T-helper 1 cell treated with Interleukin-12 subunit alpha and Interleukin-12 subunit beta and Interleukin-4 antibody, amounts not matched to agents 30 μg/mL and 1 μg/mL, for 36 hours (primary cell): ENCODE measurements around the gene PIK3R4.

Experiments used
- H3K27ac Mint-ChIP-seq: one replicate; pipeline ENCODE4 v1.8.0; 2021; ENCODE audit warnings: mild to moderate bottlenecking, mixed read lengths
- H3K27me3 Mint-ChIP-seq: one replicate; pipeline ENCODE4 v1.8.0; 2021; ENCODE audit warnings: low read depth, mixed read lengths
- H3K36me3 Mint-ChIP-seq: one replicate; pipeline ENCODE4 v1.8.0; 2021; ENCODE audit warnings: low read depth, mixed read lengths
- H3K4me1 Mint-ChIP-seq: one replicate; pipeline ENCODE4 v1.8.0; 2021; ENCODE audit warnings: low read depth, mixed read lengths
- H3K4me3 Mint-ChIP-seq: one replicate; pipeline ENCODE4 v1.8.0; 2021; ENCODE audit warnings: mild to moderate bottlenecking, moderate library complexity, mixed read lengths
- H3K9me3 Mint-ChIP-seq: one replicate; pipeline ENCODE4 v1.8.0; 2021; ENCODE audit warnings: mixed read lengths

PIK3R4 gene

GRCh38 chr3:130656627-130657026 lies 90.0 kb downstream of the PIK3R4 start:
- no peaks in the 10 kb centered on the region for H3K36me3 Mint-ChIP-seq
- no peaks in the 10 kb centered on the region for H3K27me3 Mint-ChIP-seq
- H3K4me1 Mint-ChIP-seq = no peaks in the 10 kb centered on the region
- no peak overlapping the region for H3K4me3 Mint-ChIP-seq
- H3K27ac Mint-ChIP-seq = no peak overlapping the region
- no peaks in the 10 kb centered on the region for H3K9me3 Mint-ChIP-seq

DNA sequence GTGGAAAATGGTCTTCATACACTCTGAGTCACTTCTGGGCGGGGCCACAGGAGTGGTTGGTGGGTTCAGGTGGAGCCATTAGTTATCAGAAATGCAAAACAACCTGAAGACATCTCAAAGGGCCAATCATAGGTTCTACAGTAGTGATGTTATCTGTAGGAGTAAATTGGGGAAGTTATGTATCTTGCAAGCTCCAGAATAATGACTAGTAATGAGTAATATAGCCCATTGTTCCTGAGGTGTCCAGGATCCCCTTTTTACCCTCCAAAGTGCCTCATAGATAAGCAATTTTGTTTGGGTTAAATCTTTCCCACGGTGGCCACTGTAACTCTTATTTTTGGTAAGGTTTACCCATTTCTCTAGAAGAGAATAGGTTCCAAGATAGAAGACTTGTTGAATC lies 91.7 kb downstream of the PIK3R4 start:
- Mint-ChIP-seq H3K4me1 (no peaks in the 10 kb centered on the region), H3K9me3 (no peaks in the 10 kb centered on the region), H3K36me3 (no peaks in the 10 kb centered on the region), H3K4me3 (no peak overlapping the region), H3K27ac (no peak overlapping the region), H3K27me3 (no peaks in the 10 kb centered on the region)

- Mint-ChIP-seq H3K27me3 (no peaks in the 10 kb centered on the region), H3K36me3 (no peaks in the 10 kb centered on the region), H3K9me3 (no peaks in the 10 kb centered on the region), H3K27ac (no peak overlapping the region), H3K4me3 (no peak overlapping the region), H3K4me1 (no peaks in the 10 kb centered on the region)
Measured at GRCh38 chr3:130654091-130654490, 92.5 kb downstream of the PIK3R4 start.

- Mint-ChIP-seq H3K27ac (no peak overlapping the region), H3K27me3 (no peaks in the 10 kb centered on the region), H3K4me3 (no peak overlapping the region), H3K9me3 (no peaks in the 10 kb centered on the region), H3K36me3 (no peaks in the 10 kb centered on the region), H3K4me1 (no peaks in the 10 kb centered on the region)
Measured at GRCh38 chr3:130649061-130649654, 97.5 kb downstream of the PIK3R4 start.

DNA sequence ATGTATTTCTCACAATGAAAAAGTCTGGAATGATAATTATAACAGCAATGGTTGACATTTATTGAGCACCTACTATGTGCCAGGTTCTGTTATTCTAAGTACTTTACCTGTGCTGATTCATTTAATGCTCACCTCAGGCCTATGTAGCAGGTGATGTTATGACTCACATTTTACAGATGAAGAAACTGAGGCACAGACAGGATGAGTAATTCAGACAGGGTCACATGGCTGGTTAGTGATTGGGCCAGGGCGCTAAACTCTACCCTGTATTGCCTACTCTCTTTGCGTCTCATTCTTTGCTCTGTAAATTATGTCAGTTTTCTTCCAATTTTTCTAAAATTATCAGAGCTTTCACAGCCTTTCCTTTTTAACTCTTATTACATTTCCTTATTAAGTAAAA lies 98.3 kb downstream of the PIK3R4 start:
- H3K9me3 Mint-ChIP-seq = no peaks in the 10 kb centered on the region
- H3K4me1 Mint-ChIP-seq = no peaks in the 10 kb centered on the region

DNA sequence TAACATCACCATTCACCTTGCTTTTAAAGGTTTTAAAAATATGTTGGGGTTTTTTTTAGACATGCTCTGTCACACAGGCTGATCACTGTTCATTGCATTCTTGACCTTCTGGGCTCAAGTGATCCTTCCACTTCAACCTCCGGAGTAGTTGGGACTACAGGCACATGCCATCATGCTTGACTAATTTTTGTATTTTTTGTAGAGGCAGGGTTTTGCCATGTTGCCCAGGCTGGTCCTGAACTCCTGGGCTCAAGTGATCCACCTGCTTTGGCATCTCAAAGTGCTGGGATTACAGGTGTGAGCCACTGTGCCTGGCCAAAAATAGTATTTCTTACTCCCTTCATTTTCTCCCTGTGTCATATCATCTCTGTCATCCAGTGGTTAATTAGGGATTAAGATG lies 101.4 kb downstream of the PIK3R4 start:
- Mint-ChIP-seq H3K27me3 (peaks cover 5% of the 10 kb centered on the region), H3K4me3 (no peak overlapping the region), H3K9me3 (no peaks in the 10 kb centered on the region), H3K4me1 (no peaks in the 10 kb centered on the region), H3K36me3 (no peaks in the 10 kb centered on the region), H3K27ac (no peak overlapping the region)

More for the DNA sequence above, 98.3 kb downstream of the PIK3R4 start:
- no peak overlapping the region for H3K27ac Mint-ChIP-seq
- no peak overlapping the region for H3K4me3 Mint-ChIP-seq
- H3K36me3 Mint-ChIP-seq = no peaks in the 10 kb centered on the region
- peaks cover 2% of the 10 kb centered on the region for H3K27me3 Mint-ChIP-seq

DNA sequence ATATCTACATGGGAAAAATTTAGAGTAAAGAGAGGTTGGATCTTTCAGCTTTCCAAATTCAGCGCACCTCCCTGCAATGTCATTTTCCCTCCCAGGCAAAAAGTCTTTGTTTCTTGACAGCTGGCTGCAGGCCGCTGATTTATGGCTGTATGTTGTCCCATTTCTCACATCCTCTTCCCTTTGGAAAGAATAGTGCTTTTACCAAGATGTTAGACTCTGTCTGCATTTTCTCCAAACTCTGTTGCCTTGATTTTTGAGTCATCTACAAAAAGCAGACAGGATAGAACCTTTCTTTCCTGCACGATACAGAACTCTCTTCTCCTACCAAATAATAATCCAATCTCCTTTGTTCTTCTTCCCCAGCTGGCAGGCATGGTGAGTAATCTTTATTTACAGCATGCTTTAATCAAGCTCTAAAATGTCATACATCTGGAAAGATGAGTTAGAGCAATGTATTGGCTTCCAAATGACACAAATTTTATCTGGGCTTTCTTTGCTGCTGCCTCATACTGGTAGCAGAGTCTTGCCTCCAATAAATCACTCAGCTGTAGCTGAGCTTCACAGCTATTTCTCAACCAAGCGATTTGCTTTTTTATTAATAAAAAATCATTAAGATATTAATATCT lies 101.9 kb downstream of the PIK3R4 start:
- Mint-ChIP-seq H3K9me3 (no peaks in the 10 kb centered on the region), H3K4me1 (no peaks in the 10 kb centered on the region), H3K27ac (no peak overlapping the region), H3K4me3 (no peak overlapping the region), H3K36me3 (no peaks in the 10 kb centered on the region), H3K27me3 (peaks cover 5% of the 10 kb centered on the region)

DNA sequence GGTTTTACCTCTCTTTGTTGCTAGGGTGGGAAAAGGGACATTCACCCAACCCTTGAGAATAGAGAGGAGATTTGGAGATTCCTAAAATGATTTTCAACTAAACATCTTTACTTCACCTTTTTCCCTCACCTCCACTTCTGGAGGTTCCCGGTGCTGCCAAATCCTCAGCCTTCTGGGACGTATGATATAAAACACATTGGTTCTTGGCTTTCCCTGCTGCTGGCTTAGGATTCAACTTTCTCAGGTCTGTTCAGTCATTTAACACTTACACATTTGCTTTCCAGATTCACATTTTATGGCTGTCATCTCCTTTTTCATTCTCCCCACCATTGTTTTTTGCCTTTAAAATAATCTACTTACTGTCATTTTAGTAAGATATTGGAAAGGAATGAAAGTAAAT lies 106.6 kb downstream of the PIK3R4 start:
- no peaks in the 10 kb centered on the region for H3K36me3 Mint-ChIP-seq
- H3K27me3 Mint-ChIP-seq = peaks cover 9% of the 10 kb centered on the region
- no peaks in the 10 kb centered on the region for H3K9me3 Mint-ChIP-seq
- no peak overlapping the region for H3K4me3 Mint-ChIP-seq
- H3K27ac Mint-ChIP-seq = no peak overlapping the region
- no peaks in the 10 kb centered on the region for H3K4me1 Mint-ChIP-seq

- Mint-ChIP-seq H3K4me1 (no peaks in the 10 kb centered on the region), H3K36me3 (no peaks in the 10 kb centered on the region), H3K4me3 (no peak overlapping the region), H3K27me3 (peaks cover 4% of the 10 kb centered on the region), H3K27ac (no peak overlapping the region), H3K9me3 (no peaks in the 10 kb centered on the region)
Measured at GRCh38 chr3:130636480-130637234, 110.0 kb downstream of the PIK3R4 start.

DNA sequence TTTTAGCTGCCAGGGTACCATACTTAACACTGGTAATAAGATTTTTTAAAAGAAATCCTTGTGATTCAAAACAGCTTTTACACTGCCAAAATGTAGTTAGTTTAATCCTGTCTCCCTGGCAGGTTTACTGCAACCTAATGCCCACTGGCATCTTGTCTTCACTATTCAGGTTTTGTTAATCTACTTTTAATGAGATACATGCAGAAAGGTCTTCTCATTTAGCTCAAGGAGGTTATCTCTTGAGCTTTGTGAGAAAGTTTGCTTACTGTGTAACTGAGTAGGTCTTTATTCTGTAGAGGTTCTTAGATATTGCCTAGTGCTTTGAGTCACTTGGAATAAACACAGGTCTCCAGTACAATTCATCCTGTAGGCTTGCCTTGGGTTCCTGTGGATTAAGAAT lies 110.7 kb downstream of the PIK3R4 start:
- H3K36me3 Mint-ChIP-seq = no peaks in the 10 kb centered on the region
- H3K27ac Mint-ChIP-seq = no peak overlapping the region
- no peak overlapping the region for H3K4me3 Mint-ChIP-seq
- H3K27me3 Mint-ChIP-seq = peaks cover 4% of the 10 kb centered on the region
- no peaks in the 10 kb centered on the region for H3K9me3 Mint-ChIP-seq
- H3K4me1 Mint-ChIP-seq = no peaks in the 10 kb centered on the region

GRCh38 chr3:130635285-130635684 lies 111.3 kb downstream of the PIK3R4 start:
- Mint-ChIP-seq H3K4me3 (no peak overlapping the region), H3K9me3 (no peaks in the 10 kb centered on the region), H3K27me3 (peaks cover 4% of the 10 kb centered on the region), H3K36me3 (no peaks in the 10 kb centered on the region), H3K27ac (no peak overlapping the region), H3K4me1 (no peaks in the 10 kb centered on the region)
